AG08395 (cell line): ENCODE results near the gene LGALS9B.
"Not testable (repeated sequence)": the region's sequence is repeated elsewhere in the genome, so short reads cannot be mapped to it uniquely, and the experiment has no call there.

Source experiments
- DNase-seq: peaks from one replicate; pipeline ENCODE4 v3.0.0; 2012; ENCODE audit warnings: mixed read lengths, low spot score

Gene LGALS9B

GRCh38 chr17:20466999-20467398, 340 bp downstream of the LGALS9B start:
- not testable (repeated sequence) for DNase-seq

GRCh38 chr17:20466553-20466952, 786 bp downstream of the LGALS9B start:
- not testable (repeated sequence) for DNase-seq

DNA sequence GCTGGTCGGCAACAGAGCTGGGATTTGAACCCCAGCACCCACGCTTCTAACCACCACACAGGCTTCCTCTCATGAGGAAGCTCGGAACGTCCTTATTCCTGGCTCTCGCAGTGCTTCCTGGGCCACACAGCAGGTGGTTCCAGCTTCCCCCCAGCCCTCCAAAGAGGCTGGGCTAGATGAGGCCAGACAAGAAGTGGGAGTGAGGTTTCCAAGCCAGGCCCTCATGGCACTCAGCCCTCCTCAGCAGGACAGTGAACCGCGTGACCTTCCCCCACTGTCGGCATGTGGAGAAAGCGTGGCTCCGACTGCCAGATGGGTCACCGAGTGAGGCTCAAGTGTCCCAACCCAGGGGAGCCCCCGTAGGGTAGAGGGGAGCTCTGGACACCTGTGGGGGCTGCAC, 1.8 kb downstream of the LGALS9B start:
- not testable (repeated sequence) for DNase-seq

DNA sequence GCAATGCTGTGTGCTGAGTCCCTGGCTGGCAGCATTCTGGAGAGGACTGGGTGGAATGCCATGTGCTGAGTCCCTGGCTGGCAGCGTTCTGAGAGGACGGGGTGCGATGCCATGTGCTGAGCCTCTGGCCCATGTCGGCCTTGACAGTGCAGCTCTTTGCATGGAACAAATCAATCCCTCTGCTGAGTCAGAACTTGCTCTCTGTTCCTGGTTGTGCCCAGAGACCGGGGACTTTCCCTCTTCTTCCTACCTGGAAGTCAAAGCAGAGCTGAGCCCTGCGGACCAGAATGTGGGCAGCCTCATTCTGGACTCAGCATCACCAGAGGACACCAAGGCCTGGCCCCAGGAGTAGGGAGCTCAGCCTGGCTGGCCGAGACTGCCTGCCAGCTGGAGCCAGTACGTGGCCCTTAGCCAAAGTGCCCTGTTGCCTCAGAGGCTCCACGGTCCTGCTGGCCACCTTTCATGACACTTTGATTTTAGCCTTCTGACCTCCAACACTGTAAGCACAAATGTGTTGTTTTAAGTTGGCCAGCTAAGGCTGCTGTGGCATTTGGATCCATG, 2.4 kb downstream of the LGALS9B start:
- DNase-seq: not testable (repeated sequence)

DNA sequence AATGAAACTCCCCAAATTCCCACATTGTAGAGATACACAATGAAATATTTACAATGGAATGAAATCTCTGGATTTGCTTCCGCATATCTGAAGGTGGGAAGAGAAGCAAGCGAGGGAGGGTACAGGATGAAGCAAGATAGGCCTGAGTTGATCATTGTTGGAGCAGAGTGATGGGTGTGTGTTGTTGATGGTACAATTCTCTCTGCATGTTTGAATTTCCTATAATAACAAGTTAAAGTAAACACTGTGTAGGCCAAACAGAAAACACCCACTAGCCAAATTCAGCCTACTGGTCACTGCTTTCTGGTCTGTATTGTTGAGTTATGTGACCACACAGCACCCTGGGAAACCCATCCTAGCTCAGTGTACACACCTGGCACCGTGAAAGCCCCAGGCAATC, 5.2 kb downstream of the LGALS9B start:
- DNase-seq: not testable (repeated sequence)

DNA sequence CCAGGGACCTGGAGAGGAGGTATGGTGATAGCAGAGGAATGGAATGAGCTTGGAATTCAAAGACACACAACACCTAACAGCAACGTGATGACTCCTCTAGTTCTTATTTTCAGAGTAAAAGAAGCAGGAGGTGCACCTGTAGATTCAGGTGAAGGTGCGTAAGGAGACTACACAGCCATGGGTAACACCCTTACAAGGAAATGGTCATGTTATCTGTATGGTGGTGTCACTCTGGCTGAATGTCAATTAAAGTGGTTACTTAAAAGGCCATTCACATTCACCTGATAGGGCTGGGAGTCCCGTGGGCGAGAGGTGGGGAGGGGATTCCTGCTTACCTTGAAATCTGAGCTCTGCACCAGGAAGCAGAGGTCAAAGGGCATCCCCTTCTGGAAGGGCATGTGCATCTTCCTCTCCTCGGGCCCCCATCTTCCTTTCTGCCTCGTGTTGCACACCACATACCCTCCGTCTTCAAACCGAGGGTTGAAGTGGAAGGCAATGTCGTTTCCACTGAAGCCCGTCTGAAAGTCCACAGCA, 9.4 kb downstream of the LGALS9B start:
- not testable (repeated sequence) for DNase-seq

GRCh38 chr17:20455106-20455505, 12.2 kb downstream of the LGALS9B start:
- DNase-seq: not testable (repeated sequence)

GRCh38 chr17:20453820-20454434, 13.4 kb downstream of the LGALS9B start:
- DNase-seq: not testable (repeated sequence)

GRCh38 chr17:20450852-20451251, 16.5 kb downstream of the LGALS9B start:
- not testable (repeated sequence) for DNase-seq

DNA sequence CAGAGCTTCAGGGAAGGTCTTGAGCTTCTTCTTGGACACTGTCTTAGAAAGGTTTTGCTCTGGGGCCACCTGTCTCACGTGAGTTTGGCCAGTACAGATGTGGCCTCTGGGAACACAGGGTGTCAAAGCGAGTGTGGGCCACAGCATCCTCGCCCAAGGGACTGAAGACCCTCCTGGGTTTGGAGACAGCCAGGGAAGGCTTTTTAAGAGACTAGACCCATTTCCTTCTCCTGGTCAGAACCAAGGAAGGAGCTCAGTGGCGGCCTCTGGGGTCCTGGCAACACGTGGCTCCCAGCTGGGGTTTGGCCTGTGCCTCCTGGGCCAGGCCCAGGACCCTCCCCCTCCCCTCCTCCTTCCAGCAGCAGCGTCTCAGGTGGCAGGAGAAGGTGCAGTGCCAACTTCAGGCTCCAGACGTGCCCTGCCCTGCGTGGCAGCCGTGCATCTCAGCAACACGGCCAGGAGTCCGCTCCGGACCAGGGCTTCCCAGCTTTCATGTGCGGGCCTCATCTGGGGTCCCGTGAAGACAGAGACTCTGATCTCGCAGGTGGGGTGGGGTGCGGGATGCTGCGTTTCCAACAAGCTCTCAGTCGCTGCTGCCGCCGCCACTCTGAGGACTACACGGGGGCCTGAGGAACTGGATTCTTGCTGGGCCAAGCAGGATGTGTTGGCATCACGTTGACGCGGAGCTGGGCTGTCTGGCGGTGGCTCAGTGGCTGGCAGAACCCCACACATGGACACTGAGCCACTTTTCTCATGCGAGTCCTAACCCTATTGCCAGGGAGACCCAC, 19.6 kb downstream of the LGALS9B start:
- not testable (repeated sequence) for DNase-seq

DNA sequence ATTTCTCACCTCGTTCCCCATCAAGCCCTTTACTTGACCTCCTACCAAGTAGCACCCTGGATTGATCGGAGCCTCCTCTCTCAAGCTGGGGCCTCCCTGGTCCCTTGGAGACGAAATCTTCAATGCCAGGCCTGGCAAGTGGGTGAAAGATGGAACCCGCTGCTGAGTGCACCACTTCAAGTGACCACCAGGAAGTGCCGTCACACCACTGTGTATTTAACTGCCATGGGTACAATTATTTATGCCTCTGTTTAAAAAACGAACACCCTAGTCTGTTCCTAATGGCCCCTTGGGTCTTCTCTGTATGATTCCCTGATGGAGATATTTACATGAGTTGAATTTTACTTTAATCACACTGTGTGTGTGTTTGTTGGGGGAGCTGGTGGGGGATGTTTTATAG, 20.4 kb downstream of the LGALS9B start:
- DNase-seq: not testable (repeated sequence)

DNA sequence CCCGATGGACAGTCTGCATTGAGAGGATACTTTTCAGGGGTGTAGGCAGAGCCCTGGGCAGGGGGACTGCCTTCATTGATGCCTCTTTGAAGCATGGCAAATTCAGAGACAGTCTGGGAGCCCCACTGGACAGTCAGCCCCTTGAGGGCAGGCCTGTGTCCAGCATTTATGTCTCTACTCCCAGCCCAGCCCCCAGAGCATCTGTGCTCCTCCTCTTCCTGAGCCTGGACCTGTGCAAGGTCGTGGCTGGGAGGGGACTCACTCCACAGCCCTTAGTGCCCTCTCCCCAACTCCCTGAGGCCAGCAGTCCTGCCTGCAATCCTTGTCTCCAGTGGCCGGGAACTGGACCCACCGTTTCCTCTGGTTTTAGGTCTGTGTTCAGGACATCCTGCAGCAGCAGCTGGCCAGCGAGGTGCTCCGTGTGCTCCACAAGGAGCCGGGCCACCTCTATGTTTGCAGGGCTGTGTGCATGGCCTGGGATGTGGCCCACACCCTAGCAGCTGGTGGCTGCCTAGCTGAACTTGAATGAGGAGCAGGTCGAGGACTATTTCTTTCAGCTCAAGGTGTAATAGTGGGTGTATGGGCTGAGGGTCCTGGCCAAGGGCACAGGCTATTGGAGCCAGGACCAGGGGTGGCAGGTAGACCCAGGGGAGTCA, 22.6 kb downstream of the LGALS9B start:
- not testable (repeated sequence) for DNase-seq

DNA sequence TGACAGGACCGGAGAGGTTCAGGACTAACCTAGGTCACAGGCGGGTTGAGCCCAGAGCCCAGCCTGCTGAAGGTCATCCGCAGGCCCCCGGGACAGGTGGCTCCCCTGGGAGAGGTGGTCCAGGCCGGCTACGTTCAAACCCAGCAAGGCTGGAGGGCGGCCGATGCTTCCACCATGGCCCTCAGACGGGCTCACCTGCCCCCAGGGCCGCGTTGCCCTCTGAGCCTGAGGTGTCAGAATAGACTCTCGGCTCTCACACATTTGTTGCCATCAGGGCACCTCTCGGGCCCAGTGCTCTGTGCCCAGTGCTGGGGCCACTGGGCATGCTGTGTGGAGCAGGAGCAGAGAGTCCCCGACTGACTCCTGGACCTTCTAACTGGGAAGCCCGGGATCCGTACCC, 23.2 kb downstream of the LGALS9B start:
- DNase-seq: not testable (repeated sequence)

DNA sequence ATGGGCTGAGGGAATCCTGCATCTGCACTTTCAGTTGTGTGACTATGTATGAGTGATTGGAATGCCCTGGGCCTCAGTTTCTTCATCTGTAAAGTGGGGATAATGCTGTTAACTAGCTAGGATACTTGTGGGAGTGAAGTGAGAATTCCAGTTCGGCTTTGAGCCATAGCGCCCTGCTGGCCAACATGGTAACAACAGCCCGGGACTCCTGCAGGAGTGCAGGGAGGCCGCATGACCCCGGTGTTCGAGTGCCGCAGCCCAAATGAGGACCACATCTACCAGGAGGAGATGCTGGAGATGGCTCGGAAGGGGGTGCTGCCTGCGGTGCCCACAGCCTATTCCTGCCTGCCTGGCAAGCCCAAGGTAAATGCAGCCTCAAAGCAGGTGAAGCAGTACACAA, 23.7 kb downstream of the LGALS9B start:
- not testable (repeated sequence) for DNase-seq

- not testable (repeated sequence) for DNase-seq
Observed at GRCh38 chr17:20440665-20441064, 26.7 kb downstream of the LGALS9B start.

DNA sequence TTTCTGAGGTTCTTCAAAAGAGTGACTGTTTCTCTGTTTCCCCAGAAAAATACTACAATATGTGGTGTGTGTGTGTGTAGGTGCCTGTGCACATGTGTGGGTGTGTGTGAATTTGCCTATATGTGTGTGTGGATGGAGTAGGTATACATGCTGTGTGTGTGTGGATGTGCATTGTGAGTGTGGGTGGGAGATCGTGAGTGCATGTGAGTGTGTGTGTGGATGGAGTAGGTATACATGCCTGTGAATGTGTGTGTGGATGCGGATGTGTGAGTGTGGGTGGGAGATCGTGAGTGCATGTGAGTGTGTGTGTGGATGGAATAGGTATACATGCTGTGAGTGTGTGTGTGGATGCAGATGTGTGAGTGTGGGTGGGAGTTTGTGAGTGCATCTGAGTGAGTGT, 32.2 kb downstream of the LGALS9B start:
- DNase-seq: not testable (repeated sequence)

DNA sequence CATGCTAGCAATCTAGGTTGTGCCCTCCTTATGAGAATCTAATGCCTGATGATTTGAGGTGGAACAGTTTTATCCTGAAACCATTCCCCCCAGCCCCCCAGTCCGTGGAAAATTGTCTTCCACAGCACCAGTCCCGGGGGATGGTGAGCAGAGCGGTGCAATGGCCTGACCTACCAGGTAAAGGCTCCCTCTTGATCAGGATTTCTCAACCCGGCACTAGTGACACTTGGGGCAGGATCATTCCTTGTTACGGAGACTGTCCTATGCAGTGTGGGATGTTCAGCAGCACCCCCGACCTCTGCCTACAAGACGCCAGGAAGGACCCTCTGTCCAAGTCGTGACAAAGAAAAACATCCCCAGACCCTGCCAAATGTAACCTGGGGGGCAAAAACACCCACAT, 34.0 kb downstream of the LGALS9B start:
- DNase-seq: not testable (repeated sequence)

- not testable (repeated sequence) for DNase-seq
Observed at GRCh38 chr17:20427264-20427663, 40.1 kb downstream of the LGALS9B start.

- not testable (repeated sequence) for DNase-seq
Observed at GRCh38 chr17:20422826-20423225, 44.5 kb downstream of the LGALS9B start.

DNA sequence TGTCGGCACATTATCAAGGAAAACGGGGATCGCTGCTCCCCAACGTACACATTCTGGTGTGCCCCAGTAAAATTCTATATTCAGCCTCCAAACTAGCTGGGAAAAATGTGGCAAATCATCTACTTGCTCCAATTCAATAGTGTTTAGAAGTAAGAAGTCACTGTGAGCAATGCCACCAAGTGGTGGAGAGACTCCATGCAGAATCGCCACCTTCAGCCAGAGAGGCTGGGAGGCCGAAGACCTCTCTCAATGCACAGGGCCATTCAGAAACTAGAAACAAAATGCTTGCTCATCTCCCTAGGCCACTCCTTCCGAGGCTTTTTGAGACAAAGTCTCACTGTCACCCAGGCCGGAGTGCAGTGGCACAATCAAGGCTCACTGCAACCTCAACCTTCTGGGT, 48.5 kb downstream of the LGALS9B start:
- DNase-seq: not testable (repeated sequence)

- DNase-seq: not testable (repeated sequence)
Observed at GRCh38 chr17:20417492-20418080, 49.8 kb downstream of the LGALS9B start.
